Measurements from ENCODE around the gene ZNF407.

ZNF407 gene

GRCh38 chr18:75070235-75070624 is 472.6 kb downstream of the ZNF407 start:
- no peak for TF ChIP-seq SPI1 (IDR thresholded peaks at IDR 0.05; ENCODE audit: borderline replicate concordance, low read depth)
- TF ChIP-seq GABPA (IDR thresholded peaks at IDR 0.05; ENCODE audit: low read depth), result no peak
- TF ChIP-seq CTCF (IDR thresholded peaks at IDR 0.05; ENCODE audit: insufficient read depth, low read length), result no peak
- TF ChIP-seq POLR2AphosphoS5 (IDR thresholded peaks at IDR 0.05; ENCODE audit: low read depth), result no peak
- TF ChIP-seq, protein P1, sequence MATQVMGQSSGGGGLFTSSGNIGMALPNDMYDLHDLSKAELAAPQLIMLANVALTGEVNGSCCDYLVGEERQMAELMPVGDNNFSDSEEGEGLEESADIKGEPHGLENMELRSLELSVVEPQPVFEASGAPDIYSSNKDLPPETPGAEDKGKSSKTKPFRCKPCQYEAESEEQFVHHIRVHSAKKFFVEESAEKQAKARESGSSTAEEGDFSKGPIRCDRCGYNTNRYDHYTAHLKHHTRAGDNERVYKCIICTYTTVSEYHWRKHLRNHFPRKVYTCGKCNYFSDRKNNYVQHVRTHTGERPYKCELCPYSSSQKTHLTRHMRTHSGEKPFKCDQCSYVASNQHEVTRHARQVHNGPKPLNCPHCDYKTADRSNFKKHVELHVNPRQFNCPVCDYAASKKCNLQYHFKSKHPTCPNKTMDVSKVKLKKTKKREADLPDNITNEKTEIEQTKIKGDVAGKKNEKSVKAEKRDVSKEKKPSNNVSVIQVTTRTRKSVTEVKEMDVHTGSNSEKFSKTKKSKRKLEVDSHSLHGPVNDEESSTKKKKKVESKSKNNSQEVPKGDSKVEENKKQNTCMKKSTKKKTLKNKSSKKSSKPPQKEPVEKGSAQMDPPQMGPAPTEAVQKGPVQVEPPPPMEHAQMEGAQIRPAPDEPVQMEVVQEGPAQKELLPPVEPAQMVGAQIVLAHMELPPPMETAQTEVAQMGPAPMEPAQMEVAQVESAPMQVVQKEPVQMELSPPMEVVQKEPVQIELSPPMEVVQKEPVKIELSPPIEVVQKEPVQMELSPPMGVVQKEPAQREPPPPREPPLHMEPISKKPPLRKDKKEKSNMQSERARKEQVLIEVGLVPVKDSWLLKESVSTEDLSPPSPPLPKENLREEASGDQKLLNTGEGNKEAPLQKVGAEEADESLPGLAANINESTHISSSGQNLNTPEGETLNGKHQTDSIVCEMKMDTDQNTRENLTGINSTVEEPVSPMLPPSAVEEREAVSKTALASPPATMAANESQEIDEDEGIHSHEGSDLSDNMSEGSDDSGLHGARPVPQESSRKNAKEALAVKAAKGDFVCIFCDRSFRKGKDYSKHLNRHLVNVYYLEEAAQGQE (IDR thresholded peaks at IDR 0.05; ENCODE audit: insufficient replicate concordance, low read depth), result no peak
- DNase-seq (ENCODE audit: low read depth in 1 of 2, low spot score in 1 of 2), result no peak
- Histone ChIP-seq H3K27me3 (ENCODE audit: insufficient read depth, poor library complexity, severe bottlenecking) (no peaks in the 10 kb centered on the region), H3K4me3 (replicated peaks; ENCODE audit: insufficient read depth, low read length) (no peak overlapping the region; the same call in 1 of the 2 replicates), H3K27ac (replicated peaks) (peak overlapping the region; percentile 79)

DNA sequence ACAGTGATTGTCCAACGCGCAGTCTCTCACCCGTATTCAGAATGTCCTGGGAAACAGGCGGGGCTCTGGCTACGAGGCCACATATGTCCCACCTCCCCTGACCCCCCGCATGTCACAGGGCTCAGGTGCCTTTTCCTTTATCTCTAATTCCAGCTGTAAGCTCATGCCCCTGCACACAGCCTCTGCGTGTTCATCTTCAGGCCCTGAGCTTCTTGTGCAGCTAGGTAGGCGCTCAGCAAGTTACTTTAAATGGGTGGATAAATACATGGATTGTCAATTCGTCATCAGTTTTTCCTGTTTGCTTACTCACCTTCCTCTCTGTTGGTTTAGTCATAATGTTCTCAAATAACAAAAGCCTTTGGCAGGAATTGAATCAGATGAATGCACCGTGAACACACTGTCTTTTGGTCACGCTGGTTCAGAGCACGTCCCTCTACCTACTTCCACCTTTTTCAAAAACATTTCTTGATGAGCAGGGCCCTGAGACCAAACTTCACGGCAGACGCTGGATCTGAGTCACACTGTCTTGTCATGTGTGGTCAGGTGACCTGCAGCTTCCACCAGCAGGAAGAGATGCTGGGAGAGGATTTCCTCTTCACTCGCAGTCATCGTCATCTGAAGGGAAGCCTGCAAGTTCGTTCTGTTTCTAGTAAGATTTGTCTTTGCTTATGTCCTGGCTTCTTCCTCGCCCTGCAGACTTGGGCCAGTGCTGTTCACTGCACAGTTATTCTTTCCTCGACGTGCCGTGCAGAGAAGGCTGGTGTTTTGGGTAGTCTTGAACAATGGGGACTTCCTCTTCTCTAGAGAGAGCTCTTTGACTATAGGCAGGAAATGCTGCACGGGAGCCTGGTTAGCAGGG is 473.2 kb downstream of the ZNF407 start:
- TF ChIP-seq, protein P1 (IDR thresholded peaks at IDR 0.05; ENCODE audit: insufficient replicate concordance, low read depth), result peak; percentile 44
- TF ChIP-seq CTCF (IDR thresholded peaks at IDR 0.05; ENCODE audit: insufficient read depth, low read length) (no peak), GABPA (IDR thresholded peaks at IDR 0.05; ENCODE audit: low read depth) (0 out of 2 replicates have a peak, but pooled peaks have one; percentile 22), SPI1 (IDR thresholded peaks at IDR 0.05; ENCODE audit: borderline replicate concordance, low read depth) (peak; percentile 96), POLR2AphosphoS5 (IDR thresholded peaks at IDR 0.05; ENCODE audit: low read depth) (peak; percentile 68; the same call in 1 of the 2 replicates)
- DNase-seq (ENCODE audit: low read depth in 1 of 2, low spot score in 1 of 2), result peak; percentile 90 to 96
- Histone ChIP-seq H3K4me3 (replicated peaks; ENCODE audit: insufficient read depth, low read length) (peak overlapping the region; percentile 25), H3K27me3 (ENCODE audit: insufficient read depth, poor library complexity, severe bottlenecking) (no peaks in the 10 kb centered on the region), H3K27ac (replicated peaks) (peak overlapping the region; percentile 79)

- no peak for DNase-seq (ENCODE audit: low read depth in 1 of 2, low spot score in 1 of 2)
- Histone ChIP-seq H3K27ac (replicated peaks) (peak overlapping the region; percentile 79), H3K27me3 (ENCODE audit: insufficient read depth, poor library complexity, severe bottlenecking) (no peaks in the 10 kb centered on the region), H3K4me3 (replicated peaks; ENCODE audit: insufficient read depth, low read length) (peak overlapping the region; percentile 25)
- TF ChIP-seq POLR2AphosphoS5 (IDR thresholded peaks at IDR 0.05; ENCODE audit: low read depth), result no peak; the same call in 1 of the 2 replicates
Observed at GRCh38 chr18:75071484-75071785, 473.8 kb downstream of the ZNF407 start.

GRCh38 chr18:75071866-75072671 is 474.4 kb downstream of the ZNF407 start:
- no peak for TF ChIP-seq POLR2AphosphoS5 (IDR thresholded peaks at IDR 0.05; ENCODE audit: low read depth)
- TF ChIP-seq, protein P1 (IDR thresholded peaks at IDR 0.05; ENCODE audit: insufficient replicate concordance, low read depth), result no peak
- no peak for TF ChIP-seq GABPA (IDR thresholded peaks at IDR 0.05; ENCODE audit: low read depth)
- TF ChIP-seq CTCF (IDR thresholded peaks at IDR 0.05; ENCODE audit: insufficient read depth, low read length), result no peak
- TF ChIP-seq SPI1 (IDR thresholded peaks at IDR 0.05; ENCODE audit: borderline replicate concordance, low read depth), result no peak
- no peak overlapping the region for H3K4me3 ChIP-seq (replicated peaks; ENCODE audit: insufficient read depth, low read length)
- H3K27ac ChIP-seq (replicated peaks), result peak overlapping the region; percentile 79
- DNase-seq (ENCODE audit: low read depth in 1 of 2, low spot score in 1 of 2), result no peak
- H3K27me3 ChIP-seq (ENCODE audit: insufficient read depth, poor library complexity, severe bottlenecking), result no peaks in the 10 kb centered on the region
